Epithelial cell of prostate (primary cell): ENCODE measurements around the gene SNORC.
"Not testable (repeated sequence)": the region's sequence is repeated elsewhere in the genome, so short reads cannot be mapped to it uniquely, and the experiment has no call there.

ENCODE experiments used
- DNase-seq: peaks from one replicate; pipeline ENCODE4 v3.0.0-alpha.2; 2011; ENCODE audit warnings: low read depth, low spot score
- H3K27ac ChIP-seq: fragments of 450-650 bp; 2 replicates; pipeline ENCODE4 v1.5.1; 2017; ENCODE audit warnings: mild to moderate bottlenecking

SNORC gene

DNA sequence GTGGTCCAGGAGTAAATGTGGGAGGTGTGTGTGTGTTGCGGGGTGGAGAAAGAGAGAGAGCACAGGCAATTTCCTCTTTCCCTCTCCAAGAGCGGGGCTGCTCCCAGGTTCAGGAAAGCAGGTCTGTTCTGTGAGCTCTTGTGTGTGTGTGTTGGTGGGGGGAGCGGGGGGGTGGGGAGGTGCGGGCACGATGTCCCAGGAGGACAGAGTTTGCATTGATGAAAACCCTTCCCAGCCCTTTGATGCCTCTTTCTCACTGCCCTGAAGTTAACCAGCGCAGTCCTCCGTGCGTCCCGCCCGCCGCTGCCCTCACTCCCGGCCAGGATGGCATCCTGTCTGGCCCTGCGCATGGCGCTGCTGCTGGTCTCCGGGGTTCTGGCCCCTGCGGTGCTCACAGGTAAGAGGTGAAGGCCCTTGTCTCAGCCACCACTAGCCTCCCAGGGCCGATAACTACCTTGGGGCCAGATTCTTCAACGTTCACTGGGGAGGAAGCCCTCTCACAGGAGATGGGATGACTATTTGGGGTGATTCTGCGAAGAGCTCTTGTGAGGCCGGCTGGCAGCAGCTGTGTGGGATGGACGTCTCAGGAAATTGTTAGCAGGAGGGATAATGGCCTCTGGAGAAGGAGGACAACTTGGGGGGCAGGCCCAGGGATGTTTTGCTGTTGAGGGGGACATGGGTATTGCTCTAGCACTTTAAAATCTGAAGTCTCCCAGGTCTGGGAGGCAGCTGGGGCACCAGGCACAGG, at the start of gene SNORC:
TSS of gene SNORC (plus strand) at position 247 of the 748 bp plus-strand sequence. CDS start at position 325, 78 bp downstream.
- no peak for DNase-seq
- H3K27ac ChIP-seq, result no peak within 1 kb of the TSS

DNA sequence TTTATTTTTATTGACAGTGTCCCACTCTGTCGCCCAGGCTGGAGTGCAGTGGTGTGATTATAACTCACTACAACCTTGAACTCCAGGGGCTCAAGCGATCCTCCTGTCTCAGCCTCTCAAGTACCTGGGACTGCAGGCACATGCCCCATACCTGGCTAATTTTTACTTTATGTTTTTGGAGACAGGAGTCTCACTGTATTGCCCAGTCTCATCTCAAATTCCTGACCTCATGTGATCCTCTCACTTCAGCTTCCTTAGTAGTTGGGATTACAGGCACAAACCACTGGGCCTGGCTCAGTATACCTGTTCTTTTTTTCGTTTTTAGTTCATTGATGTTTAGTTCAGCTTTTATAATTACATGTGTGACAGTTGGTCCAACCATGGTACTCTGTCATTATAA, 40.1 kb upstream of the SNORC start:
- no peak overlapping the region for H3K27ac ChIP-seq
- no peak for DNase-seq

DNA sequence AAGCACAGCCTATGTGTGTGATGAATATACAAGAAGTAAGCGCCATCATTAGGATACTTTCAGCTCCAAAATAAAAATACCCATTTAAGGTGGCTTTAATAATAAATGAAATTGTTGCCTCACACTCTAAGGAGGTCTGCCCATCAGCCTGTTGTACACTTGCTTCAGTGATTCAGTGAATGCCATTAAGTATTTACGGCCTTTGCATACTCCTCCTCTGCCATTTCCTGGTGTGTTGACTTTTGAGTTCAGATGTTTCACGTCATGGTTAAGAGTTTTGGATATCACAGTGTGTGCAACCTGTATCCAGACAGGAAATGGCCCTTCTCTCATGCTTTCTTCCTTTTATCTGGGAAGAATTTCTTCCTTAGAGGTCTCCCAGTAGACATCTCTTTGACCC, 38.6 kb upstream of the SNORC start:
- DNase-seq, result no peak
- no peak overlapping the region for H3K27ac ChIP-seq

- no peak overlapping the region for H3K27ac ChIP-seq
- no peak for DNase-seq
Observed at GRCh38 chr2:232833830-232834229, 36.2 kb upstream of the SNORC start.

- no peak for DNase-seq
- no peak overlapping the region for H3K27ac ChIP-seq
Observed at GRCh38 chr2:232835687-232836208, 34.3 kb upstream of the SNORC start.

DNA sequence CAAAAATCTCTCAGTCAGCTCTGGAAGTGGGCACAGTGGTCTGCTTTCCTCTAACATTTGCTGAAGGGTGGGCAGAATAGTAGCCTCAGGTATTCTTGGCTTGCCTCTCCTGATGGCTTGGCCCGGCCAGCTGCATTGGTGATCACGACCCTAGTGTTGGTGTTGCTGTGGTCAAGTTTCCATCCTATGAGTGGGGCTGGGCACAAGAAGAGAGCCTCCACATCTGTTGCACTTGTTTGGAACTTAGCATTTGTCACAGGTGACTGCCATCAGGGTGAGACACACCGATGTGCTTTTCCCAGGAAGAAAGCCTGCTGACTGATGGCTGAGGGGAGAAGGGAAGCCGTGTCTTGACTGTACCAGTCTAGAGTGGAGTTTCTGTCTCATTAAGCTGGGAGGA, 33.1 kb upstream of the SNORC start:
- H3K27ac ChIP-seq, result no peak overlapping the region

DNA sequence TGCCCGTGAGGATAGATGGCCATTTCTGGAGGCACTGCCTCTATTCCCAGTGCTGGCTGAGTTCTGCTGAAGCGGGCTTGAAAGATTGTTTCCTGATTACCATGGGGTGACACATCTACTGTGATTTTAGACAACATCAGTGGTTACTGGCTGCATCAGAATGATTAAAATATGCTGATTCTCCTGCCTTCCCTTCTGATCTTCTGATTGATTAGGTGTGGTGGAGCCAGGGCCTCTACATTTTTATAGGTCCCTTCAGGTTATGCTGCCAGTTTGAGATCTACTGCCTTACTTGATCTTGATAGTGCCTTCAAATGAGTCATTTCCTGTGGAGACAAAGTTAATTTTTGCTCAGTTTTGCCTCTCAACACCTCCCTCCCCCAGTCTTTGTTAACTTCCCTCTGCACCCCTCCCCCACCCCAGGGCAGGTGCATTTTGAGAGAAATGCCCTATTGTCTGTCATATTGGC, 31.6 kb upstream of the SNORC start:
- H3K27ac ChIP-seq, result peak overlapping the region; percentile 37
- DNase-seq, result no peak

More for the DNA sequence above, 33.1 kb upstream of the SNORC start:
- DNase-seq, result no peak

DNA sequence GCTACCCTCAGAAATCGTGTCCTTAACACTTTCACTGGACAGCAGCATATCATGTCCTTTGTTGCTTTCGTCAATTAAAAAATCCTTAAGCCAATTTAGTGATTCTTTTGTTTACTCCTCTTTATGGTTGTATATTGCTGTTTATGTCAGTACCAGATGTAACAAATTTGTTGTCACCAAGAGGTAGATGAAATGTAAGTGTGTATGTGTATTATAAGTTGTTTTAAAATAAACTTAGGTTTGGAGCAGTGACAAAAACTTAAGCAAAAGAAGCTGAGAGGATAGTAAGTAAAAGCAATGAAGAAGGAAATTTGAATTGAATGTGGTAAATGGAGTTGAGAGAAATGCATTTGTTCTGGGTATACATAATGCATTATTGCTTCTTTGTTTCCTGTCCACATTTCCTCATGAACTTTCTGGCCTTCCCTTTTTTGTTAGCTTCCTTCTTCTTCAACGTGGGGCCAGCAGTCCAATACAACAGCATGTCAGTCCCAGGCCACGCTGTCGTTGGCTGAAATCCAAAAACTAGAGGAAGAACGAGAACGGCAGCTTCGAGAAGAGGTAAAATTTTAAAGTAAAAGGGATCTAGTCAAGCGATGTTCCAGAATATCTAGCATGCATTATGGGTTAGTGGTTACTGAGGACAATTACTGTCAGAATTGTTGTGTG, 30.5 kb upstream of the SNORC start:
- H3K27ac ChIP-seq, result no peak overlapping the region
- no peak for DNase-seq

DNA sequence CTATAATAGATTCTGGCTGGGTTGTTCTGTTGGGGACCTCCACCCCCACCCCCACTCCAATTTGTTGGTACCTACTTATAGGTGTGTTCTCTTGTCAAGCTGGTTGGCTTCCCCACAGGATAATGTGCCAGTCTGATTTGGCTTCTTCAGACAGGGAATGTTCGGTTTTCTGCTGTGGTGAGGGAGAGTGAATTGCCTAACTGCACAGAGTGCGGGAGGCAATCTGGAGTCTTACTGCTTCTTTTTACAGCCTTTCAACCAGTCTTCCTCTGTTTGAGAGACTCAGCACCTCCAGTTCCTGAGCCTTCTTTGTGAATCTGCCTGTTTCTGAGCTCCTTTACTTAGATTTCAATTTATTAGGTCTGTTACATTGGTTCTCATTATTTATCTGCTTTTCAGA, 27.4 kb upstream of the SNORC start:
- no peak for DNase-seq
- H3K27ac ChIP-seq, result no peak overlapping the region

- H3K27ac ChIP-seq, result no peak overlapping the region
- no peak for DNase-seq
Observed at GRCh38 chr2:232843834-232844233, 26.2 kb upstream of the SNORC start.

DNA sequence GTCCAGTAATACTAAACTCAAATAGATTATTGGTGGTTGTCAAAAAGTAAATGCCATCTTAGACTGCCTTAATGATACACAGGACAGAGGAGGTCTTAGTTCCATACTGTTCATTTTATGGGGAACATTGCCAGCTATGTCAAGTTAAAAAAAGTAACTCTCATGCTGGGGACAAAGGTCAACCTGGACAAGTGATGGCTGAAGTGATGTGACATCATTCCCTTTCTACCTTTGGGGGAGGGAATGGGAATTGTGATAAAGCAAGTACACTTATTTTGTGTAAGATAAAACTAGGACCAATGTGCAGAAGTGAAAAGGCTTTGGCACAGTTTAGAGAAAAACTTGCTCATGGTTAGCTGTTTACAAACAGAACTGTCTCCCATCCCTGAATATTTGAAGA, 24.0 kb upstream of the SNORC start:
- no peak overlapping the region for H3K27ac ChIP-seq
- DNase-seq, result no peak

- no peak overlapping the region for H3K27ac ChIP-seq
- no peak for DNase-seq
Observed at GRCh38 chr2:232850039-232850438, 20.0 kb upstream of the SNORC start.

GRCh38 chr2:232852081-232852480, 18.0 kb upstream of the SNORC start:
- not testable (repeated sequence) for DNase-seq, H3K27ac ChIP-seq

DNA sequence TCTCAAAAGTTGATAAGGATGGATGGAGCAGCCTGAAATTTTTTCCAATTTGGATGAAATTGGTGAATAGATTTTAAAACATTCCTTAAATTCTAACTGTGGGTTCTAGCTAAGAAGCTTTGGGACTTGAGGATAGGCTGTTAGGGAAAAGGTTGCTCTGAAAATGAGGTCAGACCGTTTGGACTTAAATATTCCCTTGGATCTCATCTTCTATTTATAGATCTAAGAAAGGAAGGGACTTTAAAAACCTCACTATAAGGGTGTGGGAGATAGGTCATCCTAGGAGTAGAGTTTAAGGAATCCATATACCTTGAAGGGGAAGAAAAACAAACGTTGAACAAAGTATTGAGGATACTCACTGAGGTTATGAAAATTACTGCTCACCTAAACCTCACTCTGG, 17.4 kb upstream of the SNORC start:
- H3K27ac ChIP-seq, result no peak overlapping the region
- DNase-seq, result no peak

DNA sequence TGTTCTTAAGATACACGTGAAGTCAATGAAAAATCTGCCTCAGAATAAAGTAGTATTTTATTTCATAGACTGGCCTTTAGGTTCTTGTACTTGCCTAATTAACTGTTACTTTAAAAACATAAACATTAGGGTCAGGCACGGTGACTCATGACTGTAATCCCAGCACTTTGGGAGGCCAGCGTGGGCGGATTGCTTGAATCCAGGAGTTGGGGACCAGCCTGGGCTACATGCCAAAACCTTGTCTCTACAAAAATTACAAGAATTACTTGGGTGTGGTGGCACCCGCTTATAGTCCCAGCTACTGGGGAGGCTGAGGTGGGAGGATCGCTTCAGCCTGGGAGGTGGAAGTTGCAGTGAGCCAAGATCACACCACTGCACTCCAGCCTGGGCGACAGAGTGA, 16.0 kb upstream of the SNORC start:
- peak overlapping the region; percentile 78 for H3K27ac ChIP-seq
- DNase-seq, result peak; percentile 10

DNA sequence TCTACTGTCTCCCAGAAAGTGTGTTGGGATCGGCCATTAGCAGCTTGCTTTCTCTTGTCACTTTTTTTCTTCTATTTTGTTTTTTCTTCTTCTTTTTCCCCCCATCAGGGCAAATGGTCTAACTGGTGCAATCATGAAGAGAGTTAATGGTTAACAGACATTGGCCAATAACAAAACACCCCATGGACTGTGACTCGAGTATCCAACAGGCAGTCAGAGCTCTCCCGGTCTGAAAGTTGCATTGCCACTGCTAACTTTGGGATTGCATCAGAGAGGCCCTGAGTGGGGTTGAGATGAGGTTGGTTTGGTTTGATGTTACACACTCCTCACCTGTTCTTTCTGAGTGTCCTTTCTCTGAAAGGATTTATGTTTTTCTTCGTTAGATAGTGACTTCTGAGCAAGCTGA, 12.9 kb upstream of the SNORC start:
- H3K27ac ChIP-seq, result peak overlapping the region; percentile 78
- no peak for DNase-seq

DNA sequence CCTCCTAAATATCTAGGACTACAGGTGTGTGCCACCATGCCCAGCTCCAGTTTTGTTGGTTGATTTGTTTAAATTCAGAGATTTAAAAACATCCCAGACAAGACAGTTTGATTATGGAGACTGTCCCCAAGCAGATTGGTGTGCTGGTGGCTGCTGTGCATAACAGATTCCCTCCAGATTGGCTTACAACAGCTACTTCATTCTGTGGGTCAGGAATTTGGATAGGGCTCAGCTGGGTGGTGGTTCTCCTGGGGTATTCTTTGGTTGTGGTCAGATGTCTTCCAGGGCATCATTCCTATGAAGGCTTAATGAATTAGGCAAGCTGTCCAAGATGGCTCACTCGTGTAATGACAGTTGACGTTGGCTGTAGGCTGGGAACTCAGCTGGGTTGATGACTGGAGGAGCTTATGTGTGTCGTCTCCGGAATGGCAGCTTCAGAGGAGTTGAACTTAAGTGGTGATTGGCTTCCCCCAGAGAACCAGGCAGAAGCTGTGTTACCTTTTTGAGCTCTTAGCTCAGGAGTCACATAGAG, 10.6 kb upstream of the SNORC start:
- DNase-seq, result no peak
- H3K27ac ChIP-seq, result no peak overlapping the region

- DNase-seq, result no peak
- no peak overlapping the region for H3K27ac ChIP-seq
Observed at GRCh38 chr2:232860593-232861241, 9.3 kb upstream of the SNORC start.

DNA sequence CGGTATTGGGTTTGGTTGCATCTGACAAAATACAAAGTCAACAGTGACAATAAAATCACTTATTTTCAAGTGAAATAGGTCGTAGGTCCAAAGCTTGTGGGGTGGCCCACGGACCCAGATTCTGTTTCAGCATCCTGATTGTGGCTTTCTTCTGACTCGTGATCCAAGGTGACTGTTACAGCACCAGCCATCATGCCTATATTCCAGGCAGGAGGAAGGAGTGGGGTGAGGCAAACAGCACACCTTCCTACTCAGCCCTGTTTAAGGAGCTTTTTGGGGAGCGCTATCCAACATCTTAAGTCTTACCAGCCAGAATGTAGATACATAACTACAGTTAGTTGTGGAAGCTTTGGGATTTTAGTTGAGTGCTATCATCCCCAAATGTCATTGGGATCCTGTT, 8.7 kb upstream of the SNORC start:
- no peak overlapping the region for H3K27ac ChIP-seq
- DNase-seq, result no peak

DNA sequence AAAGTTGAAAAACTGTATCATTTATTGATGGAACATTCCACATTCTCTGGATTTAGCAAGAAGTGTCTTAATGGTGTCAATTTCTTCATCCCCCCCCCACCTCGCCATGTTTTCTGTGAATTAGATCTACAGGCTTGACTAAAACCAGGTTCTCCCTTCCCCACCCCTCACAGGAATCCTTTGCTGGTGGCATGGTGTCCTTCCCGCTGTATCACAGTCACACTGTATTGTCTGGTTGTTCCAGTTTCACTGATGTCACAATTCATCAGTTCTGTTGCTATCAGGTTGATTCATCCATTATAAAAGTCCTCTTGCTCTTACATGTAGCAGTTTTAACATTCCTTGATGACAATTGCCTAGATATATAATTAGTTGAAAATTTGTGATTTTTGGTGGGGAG, 6.1 kb upstream of the SNORC start:
- peak overlapping the region; percentile 8 for H3K27ac ChIP-seq
- no peak for DNase-seq

GRCh38 chr2:232865165-232865564, 4.9 kb upstream of the SNORC start:
- DNase-seq, result no peak
- H3K27ac ChIP-seq, result no peak overlapping the region
